Gastrocnemius medialis (tissue), 4 donors: ENCODE data around the gene PLEKHA5.
A peak's percentile ranks its signal among the peaks of the same experiment; 100 is the strongest.

Source experiments
- CTCF ChIP-seq, 5 experiments: fragments of 450-650 bp in 3 of 5; fragments of 200-600 bp in 2 of 5; sonication (generic) in 2 of 5; IDR thresholded peaks in 4 of 5; conservative IDR thresholded peaks in 1 of 5; 1 replicate in 4 of 5; 2 replicates in 1 of 5; pipeline ENCODE4 v1.5.1; 2016 to 2019; ENCODE audit warnings: antibody characterized with exemption in 5 of 5, mild to moderate bottlenecking in 3 of 5, moderate library complexity in 3 of 5
- POLR2A ChIP-seq, 2 donors: fragments of 450-650 bp; IDR thresholded peaks; one replicate each; pipeline ENCODE4 v1.6.1; 2017; ENCODE audit warnings: antibody characterized with exemption in 2 of 2, mild to moderate bottlenecking in 2 of 2, moderate library complexity in 2 of 2

- peak in 4 of 5 experiments; percentile 18 to 50 (median 30) for TF ChIP-seq CTCF (IDR thresholded peaks at IDR 0.05 in 4 of 5, conservative IDR thresholded peaks at IDR 0.05 in 1 of 5)
- no peak for TF ChIP-seq POLR2A (IDR thresholded peaks at IDR 0.05)
These were observed 159.2 kb downstream of the PLEKHA5 start for GRCh38 chr12:19288603-19289244.
